HFFc6 (cell line): ENCODE measurements around the gene ATP6V1G3. TPM values are rescaled to one million over a fixed set of nuclear protein-coding genes. Genes with fewer than 3 reads are reported as not detected.
A peak's percentile ranks its signal among the peaks of the same experiment; 100 is the strongest.
"Not testable (repeated sequence)": the region's sequence is repeated elsewhere in the genome, so short reads cannot be mapped to it uniquely, and the experiment has no call there.

ENCODE experiments used
- DNase-seq: peaks from one replicate; pipeline ENCODE4 v3.0.0-alpha.2; 2018
- H3K27ac Mint-ChIP-seq: 2 replicates; pipeline ENCODE4 v1.8.0; 2020; ENCODE audit warnings: mild to moderate bottlenecking, mixed read lengths
- H3K27me3 Mint-ChIP-seq: 2 replicates; pipeline ENCODE4 v1.8.0; 2021; ENCODE audit warnings: mild to moderate bottlenecking, moderate library complexity, mixed read lengths; ENCODE audit not compliant: insufficient read depth
- H3K36me3 Mint-ChIP-seq: 2 replicates; pipeline ENCODE4 v1.8.0; 2021; ENCODE audit warnings: low read depth, mixed read lengths
- H3K4me1 Mint-ChIP-seq: 2 replicates; pipeline ENCODE4 v1.8.0; 2020; ENCODE audit warnings: low read depth, mixed read lengths
- H3K4me3 Mint-ChIP-seq: 2 replicates; pipeline ENCODE4 v1.8.0; 2020; ENCODE audit warnings: mild to moderate bottlenecking, moderate library complexity, mixed read lengths
- H3K9me3 Mint-ChIP-seq: 2 replicates; pipeline ENCODE4 v1.8.0; 2020; ENCODE audit warnings: mild to moderate bottlenecking, mixed read lengths
- total RNA-seq, 6 experiments: library from RNA; stranded (reverse); fragmentation: NEBNext Ultra II Directional; extraction: Animal tissue kit (Norgen Biotek cat#: 25700); gene quantifications; 2 replicates in 1 of 6; 3 replicates in 5 of 6; pipeline ENCODE4 v1.2.3, GENCODE V29; 2021
- TF ChIP-seq, protein P1 (sequence below): fragments of 200-600 bp; sonication (generic); IDR thresholded peaks from 2 replicates; pipeline ENCODE4 v1.5.0; 2021; ENCODE audit warnings: antibody characterized with exemption, mild to moderate bottlenecking

The ATP6V1G3 gene
- total RNA-seq, 6 experiments from 2014 or later: 0.76 to 1.9 (median 0.95) TPM

DNA sequence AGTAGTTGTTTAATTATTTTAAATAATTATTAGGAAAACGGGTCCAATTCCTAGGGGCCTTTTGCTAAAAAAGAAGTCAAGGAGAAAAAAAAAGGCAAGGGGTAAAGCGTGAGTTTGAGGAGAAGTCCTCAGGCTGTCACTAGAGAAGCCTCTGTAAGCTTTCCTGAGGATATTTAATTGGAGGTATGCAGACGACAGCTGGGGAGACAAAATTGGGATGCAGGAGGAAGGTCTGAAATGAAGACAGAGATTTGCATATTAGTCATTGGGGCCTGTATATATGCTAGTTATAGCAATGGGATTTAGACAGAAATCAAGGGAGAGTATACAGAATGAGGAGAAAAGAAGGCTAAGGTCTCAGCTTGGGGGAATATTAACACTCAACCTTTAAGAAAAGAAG, 8.6 kb downstream of the ATP6V1G3 start:
- TF ChIP-seq, protein P1, sequence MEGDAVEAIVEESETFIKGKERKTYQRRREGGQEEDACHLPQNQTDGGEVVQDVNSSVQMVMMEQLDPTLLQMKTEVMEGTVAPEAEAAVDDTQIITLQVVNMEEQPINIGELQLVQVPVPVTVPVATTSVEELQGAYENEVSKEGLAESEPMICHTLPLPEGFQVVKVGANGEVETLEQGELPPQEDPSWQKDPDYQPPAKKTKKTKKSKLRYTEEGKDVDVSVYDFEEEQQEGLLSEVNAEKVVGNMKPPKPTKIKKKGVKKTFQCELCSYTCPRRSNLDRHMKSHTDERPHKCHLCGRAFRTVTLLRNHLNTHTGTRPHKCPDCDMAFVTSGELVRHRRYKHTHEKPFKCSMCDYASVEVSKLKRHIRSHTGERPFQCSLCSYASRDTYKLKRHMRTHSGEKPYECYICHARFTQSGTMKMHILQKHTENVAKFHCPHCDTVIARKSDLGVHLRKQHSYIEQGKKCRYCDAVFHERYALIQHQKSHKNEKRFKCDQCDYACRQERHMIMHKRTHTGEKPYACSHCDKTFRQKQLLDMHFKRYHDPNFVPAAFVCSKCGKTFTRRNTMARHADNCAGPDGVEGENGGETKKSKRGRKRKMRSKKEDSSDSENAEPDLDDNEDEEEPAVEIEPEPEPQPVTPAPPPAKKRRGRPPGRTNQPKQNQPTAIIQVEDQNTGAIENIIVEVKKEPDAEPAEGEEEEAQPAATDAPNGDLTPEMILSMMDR: no peak
- Mint-ChIP-seq H3K36me3 (peaks cover 22% of the 10 kb centered on the region), H3K27ac (no peak overlapping the region), H3K27me3 (no peaks in the 10 kb centered on the region), H3K9me3 (no peaks in the 10 kb centered on the region; the same call in 1 of the 2 replicates), H3K4me3 (no peak overlapping the region), H3K4me1 (peaks cover 72% of the 10 kb centered on the region)
- no peak for DNase-seq

DNA sequence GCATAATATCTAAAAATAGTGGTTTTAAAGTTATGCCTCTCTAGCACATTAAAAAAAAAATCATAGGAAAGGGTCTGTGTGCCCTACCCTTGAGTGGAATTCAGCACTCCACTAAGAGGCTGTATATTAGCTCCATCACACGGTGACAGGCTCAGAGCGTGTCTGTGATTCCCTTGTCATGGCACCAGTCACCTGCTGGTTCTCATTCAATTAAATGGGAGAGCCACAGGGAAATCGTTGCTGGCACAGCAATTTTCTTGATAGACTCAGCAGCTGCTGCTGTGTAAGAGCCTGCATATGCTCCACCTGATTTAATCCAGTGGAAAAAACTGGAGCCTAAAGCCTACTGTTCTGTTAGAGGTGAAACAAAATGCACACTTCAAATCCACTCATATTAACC, 9.5 kb downstream of the ATP6V1G3 start:
- Mint-ChIP-seq H3K27me3 (no peaks in the 10 kb centered on the region), H3K27ac (no peak overlapping the region)
- DNase-seq: no peak

DNA sequence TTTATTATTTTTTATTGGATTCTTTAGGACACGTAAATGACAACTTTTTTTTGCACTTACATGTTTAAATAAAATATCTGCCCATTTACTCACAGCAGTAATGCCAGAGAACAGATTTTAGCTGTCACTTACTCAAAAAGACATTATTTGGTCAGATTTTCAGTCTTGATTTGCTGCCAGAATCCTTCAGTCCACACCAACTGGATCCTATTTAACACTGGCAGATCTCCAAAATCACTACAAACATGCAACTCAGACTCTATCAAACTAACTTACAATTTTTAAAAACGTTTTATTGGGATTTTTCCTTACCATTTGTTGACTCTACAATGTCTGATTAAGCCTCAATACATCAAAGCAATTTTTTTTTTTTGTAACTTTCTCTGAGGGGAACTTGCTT, 11.1 kb downstream of the ATP6V1G3 start:
- peaks cover 71% of the 10 kb centered on the region for H3K4me1 Mint-ChIP-seq
- H3K36me3 Mint-ChIP-seq: peaks cover 30% of the 10 kb centered on the region
- peak overlapping the region; percentile 69 for H3K27ac Mint-ChIP-seq
- H3K4me3 Mint-ChIP-seq: peak overlapping the region; percentile 51
- H3K27me3 Mint-ChIP-seq: no peaks in the 10 kb centered on the region
- no peaks in the 10 kb centered on the region; the same call in 1 of the 2 replicates for H3K9me3 Mint-ChIP-seq
- TF ChIP-seq, protein P1: no peak
- DNase-seq: peak; percentile 83

More for the DNA sequence above, 9.5 kb downstream of the ATP6V1G3 start:
- Mint-ChIP-seq H3K4me3 (no peak overlapping the region), H3K4me1 (peaks cover 74% of the 10 kb centered on the region), H3K36me3 (peaks cover 30% of the 10 kb centered on the region), H3K9me3 (no peaks in the 10 kb centered on the region; the same call in 1 of the 2 replicates)
- TF ChIP-seq, protein P1: no peak

DNA sequence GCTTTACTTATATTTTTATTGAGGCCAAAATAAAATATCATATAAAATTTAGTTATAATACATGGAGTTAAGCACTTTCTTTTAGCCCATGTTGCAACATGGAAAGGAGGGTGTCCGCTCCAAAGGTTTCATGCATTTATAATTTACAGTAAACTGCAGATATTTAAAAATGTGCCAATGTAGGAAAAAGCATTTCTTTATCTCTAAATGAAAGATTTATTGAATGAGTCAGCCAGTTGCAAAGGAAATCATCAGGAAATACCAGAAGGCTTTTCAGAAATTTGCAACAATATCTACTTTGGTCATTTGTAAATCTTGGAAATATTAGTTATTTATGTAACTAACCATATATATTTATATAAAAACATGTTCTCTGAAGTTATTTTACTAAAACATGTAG, 12.1 kb downstream of the ATP6V1G3 start:
- Mint-ChIP-seq H3K36me3 (peaks cover 27% of the 10 kb centered on the region), H3K27ac (no peak overlapping the region), H3K4me3 (no peak overlapping the region), H3K4me1 (peaks cover 74% of the 10 kb centered on the region), H3K9me3 (no peaks in the 10 kb centered on the region), H3K27me3 (no peaks in the 10 kb centered on the region)
- DNase-seq: peak; percentile 12
- TF ChIP-seq, protein P1: no peak

DNA sequence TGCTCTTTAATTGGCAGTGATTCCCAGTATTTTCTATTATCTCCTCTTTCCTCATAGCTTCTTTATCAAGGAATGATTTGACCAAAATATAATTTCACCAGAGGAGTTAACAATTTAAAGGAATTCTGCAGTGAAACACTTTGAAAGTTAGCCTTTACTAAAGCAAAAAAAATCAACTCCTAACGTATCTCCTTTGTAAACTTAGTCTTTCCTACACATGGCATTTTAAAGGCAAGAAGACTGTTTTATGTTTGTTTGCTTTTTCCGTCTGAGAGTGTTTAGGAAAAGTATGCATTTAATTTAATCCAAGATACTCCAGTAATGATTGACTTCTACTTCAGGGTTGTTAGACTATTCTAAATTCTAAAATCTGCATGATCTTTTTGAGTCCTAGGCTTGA, 15.9 kb downstream of the ATP6V1G3 start:
- DNase-seq: no peak
- H3K27ac Mint-ChIP-seq: peak overlapping the region; percentile 68
- no peak overlapping the region for H3K4me3 Mint-ChIP-seq
- TF ChIP-seq, protein P1: no peak
- peaks cover 66% of the 10 kb centered on the region for H3K4me1 Mint-ChIP-seq
- no peaks in the 10 kb centered on the region for H3K27me3 Mint-ChIP-seq
- peaks cover 35% of the 10 kb centered on the region for H3K36me3 Mint-ChIP-seq
- H3K9me3 Mint-ChIP-seq: no peaks in the 10 kb centered on the region

DNA sequence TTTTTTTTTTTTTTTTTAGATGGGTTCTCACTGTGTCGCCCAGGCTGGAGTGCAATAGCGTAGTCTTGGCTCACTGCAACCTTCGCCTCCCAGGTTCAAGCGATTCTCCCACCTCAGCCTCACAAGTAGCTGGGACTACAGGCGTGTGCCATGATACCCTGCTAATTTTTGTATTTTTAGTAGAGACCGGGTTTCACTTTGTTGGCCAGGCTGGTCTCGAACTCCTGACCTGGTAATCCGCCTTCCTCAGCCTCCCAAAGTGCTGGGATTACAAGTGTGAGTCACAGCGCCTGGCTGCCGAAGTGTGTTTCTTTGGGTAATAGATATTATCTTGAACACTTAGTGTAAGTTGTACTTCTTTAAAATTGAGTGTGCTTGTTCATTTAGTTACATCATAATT, 16.4 kb downstream of the ATP6V1G3 start:
- not testable (repeated sequence) for H3K4me3 Mint-ChIP-seq, DNase-seq, H3K27me3 Mint-ChIP-seq, H3K9me3 Mint-ChIP-seq
- Mint-ChIP-seq H3K4me1 (peaks cover 65% of the 10 kb centered on the region), H3K36me3 (peaks cover 35% of the 10 kb centered on the region), H3K27ac (peak overlapping the region; percentile 68)
